Endothelial cell of umbilical vein (primary cell): Measurements from ENCODE around the gene TARP.

Experiments
- BruUV-seq: library from RNA; stranded (reverse); fragments of 400-500 nt; replicated peaks from 2 replicates; lab custom pipeline; 2021; lab: Mats Ljungman, UMichigan
- CTCF ChIA-PET: fragments of 300-600, 350-600 bp; sonication (Branson Sonifier 250); formaldehyde crosslinking; loops from one replicate; lab custom pipeline; 2021; ENCODE audit warnings: antibody characterized with exemption, inconsistent platforms; lab: Charles Lee
- POLR2A ChIA-PET: fragments of 300-600, 350-600 bp; sonication (Branson Sonifier 250); formaldehyde crosslinking; loops from one replicate; lab custom pipeline; 2021; ENCODE audit warnings: antibody characterized with exemption, inconsistent platforms; lab: Charles Lee
- DNase-seq: peaks from one replicate; pipeline ENCODE4 v3.0.0-alpha.2; 2011; ENCODE audit warnings: low read depth, low spot score
- FAIRE-seq: peaks from 2 replicates; lab custom pipeline; 2011; peaks lifted over from hg19 to GRCh38; lab: Jason Lieb, UNC
- H2AFZ ChIP-seq: 2 replicates; pipeline ENCODE4 v1.6.0; 2012; ENCODE audit warnings: low read depth, low read length, control low read depth, inconsistent platforms
- H3K27ac ChIP-seq: 2 replicates; pipeline ENCODE4 v1.5.1; 2011; ENCODE audit warnings: low read depth, mild to moderate bottlenecking, control low read depth, low read length, moderate library complexity; ENCODE audit not compliant: insufficient read depth
- H3K27me3 ChIP-seq, 2 experiments: 2 replicates each; pipeline versions ENCODE4 v1.6.0 to v1.6.1; 2011; ENCODE audit warnings: low read length in 2 of 2, mixed read lengths in 1 of 2; ENCODE audit not compliant: control insufficient read depth in 2 of 2, insufficient read depth in 2 of 2
- H3K36me3 ChIP-seq, 2 experiments: 2 replicates in 1 of 2; 3 replicates in 1 of 2; pipeline ENCODE4 v1.5.1; 2011; ENCODE audit warnings: low read length in 2 of 2, mild to moderate bottlenecking in 1 of 2, moderate library complexity in 1 of 2; ENCODE audit not compliant: control insufficient read depth in 2 of 2, insufficient read depth in 2 of 2; ENCODE audit errors: extremely low read depth in 1 of 2
- H3K4me1 ChIP-seq: 3 replicates; pipeline ENCODE4 v1.5.1; 2011; ENCODE audit warnings: mild to moderate bottlenecking, low read length; ENCODE audit not compliant: control insufficient read depth, insufficient read depth; ENCODE audit errors: extremely low read depth
- H3K4me2 ChIP-seq: 2 replicates; pipeline ENCODE4 v1.6.1; 2011; ENCODE audit warnings: low read length, control low read depth, mixed read lengths; ENCODE audit not compliant: insufficient read depth
- H3K4me3 ChIP-seq, 3 experiments: fragments of 200-600 bp in 1 of 3; sonication (generic), shearing (Covaris generic) in 1 of 3; replicated peaks in 1 of 3; 2 replicates each; pipeline ENCODE4 v1.5.1; 2011 to 2016; ENCODE audit warnings: control low read depth in 3 of 3, low read length in 3 of 3, mild to moderate bottlenecking in 2 of 3, inconsistent platforms in 1 of 3, low read depth in 1 of 3, moderate library complexity in 1 of 3; ENCODE audit not compliant: insufficient read depth in 1 of 3
- H3K79me2 ChIP-seq: 2 replicates; pipeline ENCODE4 v1.6.0; 2012; ENCODE audit warnings: low read length, inconsistent platforms; ENCODE audit not compliant: control insufficient read depth, insufficient read depth
- H3K9ac ChIP-seq: replicated peaks from 2 replicates; pipeline ENCODE3; 2011; ENCODE audit warnings: low read length, control low read depth; ENCODE audit not compliant: insufficient read depth; ENCODE audit errors: extremely low read depth
- H3K9me1 ChIP-seq: replicated peaks from 3 replicates; pipeline ENCODE4 v1.6.0; 2011; ENCODE audit warnings: mild to moderate bottlenecking, low read length; ENCODE audit not compliant: control insufficient read depth, insufficient read depth; ENCODE audit errors: extremely low read depth
- H3K9me3 ChIP-seq: replicated peaks from 2 replicates; pipeline ENCODE4 v1.5.1; 2012; ENCODE audit warnings: low read length, inconsistent platforms; ENCODE audit not compliant: control insufficient read depth, insufficient read depth
- H4K20me1 ChIP-seq: replicated peaks from 2 replicates; pipeline ENCODE3; 2011; ENCODE audit warnings: mild to moderate bottlenecking, low read length; ENCODE audit not compliant: control insufficient read depth, insufficient read depth; ENCODE audit errors: extremely low read depth
- CTCF ChIP-seq, 2 donors: IDR thresholded peaks; 1 replicate in 1 of 2; 2 replicates in 1 of 2; pipeline ENCODE4 v1.5.1; 2011; ENCODE audit warnings: low read length in 2 of 2, mild to moderate bottlenecking in 2 of 2, moderate library complexity in 2 of 2, control low read depth in 1 of 2, inconsistent platforms in 1 of 2, low read depth in 1 of 2; ENCODE audit not compliant: insufficient read depth in 1 of 2; ENCODE audit errors: extremely low read depth in 1 of 2
- EZH2 ChIP-seq: IDR thresholded peaks from 2 replicates; pipeline ENCODE4 v1.6.1; 2012; ENCODE audit warnings: borderline replicate concordance, low read depth, mild to moderate bottlenecking, moderate library complexity, low read length, inconsistent platforms; ENCODE audit not compliant: severe bottlenecking
- FOS ChIP-seq: IDR thresholded peaks from 2 replicates; pipeline ENCODE4 v1.6.1; 2011; ENCODE audit warnings: mild to moderate bottlenecking, low read length, moderate library complexity, borderline replicate concordance; ENCODE audit not compliant: insufficient read depth
- GATA2 ChIP-seq: IDR thresholded peaks from 2 replicates; pipeline ENCODE4 v1.7.0; 2011; ENCODE audit warnings: low read depth, mild to moderate bottlenecking, moderate library complexity, mixed read lengths, low read length; ENCODE audit not compliant: insufficient read length, insufficient read depth
- JUN ChIP-seq: IDR thresholded peaks from 2 replicates; pipeline ENCODE4 v1.6.1; 2011; ENCODE audit warnings: borderline replicate concordance, low read depth; ENCODE audit not compliant: insufficient read length, insufficient read depth
- MAX ChIP-seq: IDR thresholded peaks from 2 replicates; pipeline ENCODE4 v1.6.1; 2011; ENCODE audit not compliant: insufficient read depth, insufficient read length
- MYC ChIP-seq: IDR thresholded peaks from one replicate; pipeline ENCODE4 v1.6.1; 2011; ENCODE audit warnings: mild to moderate bottlenecking, low read depth, low read length
- POLR2A ChIP-seq: IDR thresholded peaks from 2 replicates; pipeline ENCODE4 v1.6.1; 2012; ENCODE audit warnings: low read depth, mild to moderate bottlenecking, control low read depth, low read length
- POLR2AphosphoS5 ChIP-seq: IDR thresholded peaks from 2 replicates; pipeline ENCODE4 v1.6.1; 2012; ENCODE audit warnings: low read depth, mild to moderate bottlenecking, control low read depth, low read length, moderate library complexity; ENCODE audit not compliant: insufficient read depth
- dilution Hi-C: fragments of 300-500 bp; cut with MboI; formaldehyde crosslinking; loops from one replicate; pipeline ENCODE4 v1.15.0; 2019; ENCODE audit warnings: low sequenced_read_pairs; ENCODE audit not compliant: extremely low pct_ligation_motif_present
- intact Hi-C: fragments of 100-400 bp; cut with micrococcal nuclease; formaldehyde crosslinking; loops from one replicate; pipeline ENCODE4 v1.10.0; 2022

TARP gene

DNA sequence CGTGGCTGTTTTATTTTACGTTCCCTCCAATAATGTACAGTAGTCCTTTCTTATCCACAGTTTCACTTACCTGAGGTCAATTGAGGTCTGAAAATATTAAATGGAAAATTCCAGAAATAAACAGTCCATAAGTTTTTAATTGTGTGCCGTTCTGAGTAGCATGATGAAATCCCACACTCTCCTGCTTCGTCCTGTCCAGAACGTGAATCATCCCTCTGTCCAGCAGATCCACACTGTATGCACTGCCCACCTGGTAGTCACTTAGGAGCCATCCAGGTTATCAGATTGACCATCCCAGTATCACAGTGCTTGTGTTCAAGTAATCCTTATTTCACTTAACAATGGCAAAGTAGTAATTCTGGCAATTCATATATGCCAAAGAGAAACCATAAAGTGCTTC, 49.0 kb downstream of the TARP start:
- ChIA-PET CTCF (interaction anchor here (1.8 kb wide), 1 partner anchor 11 kb away, joined by 4 read pairs; no protein-coding TSS in a partner anchor), POLR2A (no interaction called here)
- no peak for FAIRE-seq
- H3K27me3 ChIP-seq, result no peaks in the 10 kb centered on the region
- no peaks in the 10 kb centered on the region for H3K4me1 ChIP-seq
- TF ChIP-seq MYC (no peak), MAX (no peak), POLR2AphosphoS5 (no peak), POLR2A (no peak), GATA2 (no peak)
- peaks cover 21 to 27% of the 10 kb centered on the region in 2 experiments for H3K36me3 ChIP-seq
- intact Hi-C loops (no loop called here), dilution Hi-C loops (no loop called here)
- no peaks in the 10 kb centered on the region for H3K79me2 ChIP-seq
- no peaks in the 10 kb centered on the region for H3K9me3 ChIP-seq
- H2AFZ ChIP-seq, result no peak overlapping the region
- no peak overlapping the region for H3K4me2 ChIP-seq
- no peak overlapping the region for H3K27ac ChIP-seq
- no peak overlapping the region for H3K9ac ChIP-seq
- no peaks in the 10 kb centered on the region for H3K9me1 ChIP-seq
- no peak overlapping the region for H3K4me3 ChIP-seq
- H4K20me1 ChIP-seq, result no peaks in the 10 kb centered on the region
- DNase-seq, result no peak
- BruUV-seq, result no TSS peak

DNA sequence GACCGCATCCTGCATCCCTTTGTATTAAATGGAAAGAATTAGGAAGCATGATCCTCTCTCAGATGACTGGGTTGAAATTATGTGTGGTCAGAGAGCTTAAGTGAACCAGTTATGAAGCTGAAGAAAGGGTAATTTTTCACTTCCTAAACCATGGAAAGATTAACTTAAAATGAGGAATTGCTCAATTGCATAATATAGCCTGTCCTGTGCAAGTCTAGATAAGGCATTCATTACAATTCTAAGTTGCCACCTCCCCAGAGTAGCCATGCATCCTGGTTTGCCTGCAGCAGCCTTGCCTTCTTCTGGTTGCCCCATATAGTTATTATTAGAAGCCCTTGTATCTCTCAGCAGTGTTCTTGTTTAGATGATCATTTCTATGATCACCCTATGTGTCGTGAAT, 50.1 kb downstream of the TARP start:
- no peak overlapping the region for H2AFZ ChIP-seq
- H3K4me2 ChIP-seq, result no peak overlapping the region
- intact Hi-C loops (loop anchor here (2.0 kb wide), 1 partner anchor 95 kb away; no protein-coding TSS in a partner anchor), dilution Hi-C loops (no loop called here)
- ChIA-PET CTCF (interaction anchor here (0.8 to 4.4 kb wide), 16 partner anchors 10 to 306 kb away, joined by 3 to 60 read pairs (median 4); partner anchors contain the start of genes SFRP4 and STARD3NL), POLR2A (no interaction called here)
- BruUV-seq, result no TSS peak
- peaks cover 13 to 25% of the 10 kb centered on the region in 2 experiments for H3K36me3 ChIP-seq
- H3K4me1 ChIP-seq, result no peaks in the 10 kb centered on the region
- H3K79me2 ChIP-seq, result no peaks in the 10 kb centered on the region
- H3K9me1 ChIP-seq, result no peaks in the 10 kb centered on the region
- H3K9ac ChIP-seq, result no peak overlapping the region
- no peaks in the 10 kb centered on the region for H3K27me3 ChIP-seq
- DNase-seq (no peak), FAIRE-seq (no peak)
- H3K4me3 ChIP-seq, result no peak overlapping the region
- no peaks in the 10 kb centered on the region for H4K20me1 ChIP-seq
- H3K27ac ChIP-seq, result no peak overlapping the region
- H3K9me3 ChIP-seq, result no peaks in the 10 kb centered on the region
- TF ChIP-seq GATA2 (no peak), FOS (no peak), CTCF (IDR thresholded peaks at IDR 0.05; ENCODE audit: extremely low read depth in 1 of 2, insufficient read depth in 1 of 2, low read depth in 1 of 2, low read length in 2 of 2) (no peak), MYC (no peak), MAX (no peak), JUN (no peak), EZH2 (no peak), POLR2AphosphoS5 (no peak), POLR2A (no peak)
